HG02973 (cell line): Measurements from ENCODE around the gene THBS3.
"Not testable (repeated sequence)": the region's sequence is repeated elsewhere in the genome, so short reads cannot be mapped to it uniquely, and the experiment has no call there.

Experiments
- ATAC-seq: cut with Tn5 transposase; IDR thresholded peaks from one replicate; pipeline ENCODE4 v1.9.1; 2021; ENCODE audit warnings: moderate library complexity; ENCODE audit not compliant: unreplicated experiment

The THBS3 gene

DNA sequence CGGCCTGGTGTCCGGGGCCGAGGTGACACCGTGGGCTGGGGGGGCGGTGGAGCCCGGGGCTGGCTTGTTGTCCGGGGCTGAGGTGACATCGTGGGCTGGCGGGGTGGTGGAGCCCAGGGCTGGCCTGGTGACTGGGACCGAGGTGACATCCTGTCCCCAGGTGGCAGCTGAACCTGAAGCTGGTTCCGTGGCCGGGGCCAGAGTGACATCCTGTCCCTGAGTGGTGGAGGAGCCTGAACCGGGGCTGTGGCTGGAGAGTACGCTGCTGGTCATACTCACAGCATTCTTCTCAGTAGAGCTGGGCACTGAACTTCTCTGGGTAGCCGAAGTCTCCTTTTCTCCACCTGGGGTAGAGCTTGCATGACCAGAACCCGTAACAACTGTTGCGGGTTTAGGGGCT is 15.8 kb downstream of the THBS3 start:
- no peak for ATAC-seq

DNA sequence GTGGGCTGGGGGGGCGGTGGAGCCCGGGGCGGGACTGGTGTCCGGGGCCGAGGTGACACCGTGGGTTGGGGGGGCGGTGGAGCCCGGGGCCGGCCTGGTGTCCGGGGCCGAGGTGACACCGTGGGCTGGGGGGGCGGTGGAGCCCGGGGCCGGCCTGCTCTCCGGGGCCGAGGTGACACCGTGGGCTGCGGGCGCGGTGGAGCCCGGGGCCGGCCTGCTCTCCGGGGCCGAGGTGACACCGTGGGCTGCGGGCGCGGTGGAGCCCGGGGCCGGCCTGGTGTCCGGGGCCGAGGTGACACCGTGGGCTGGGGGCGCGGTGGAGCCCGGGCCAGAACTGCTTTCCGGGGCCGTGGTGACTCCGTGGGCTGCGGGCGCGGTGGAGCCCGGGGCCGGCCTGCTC is 17.8 kb downstream of the THBS3 start:
- ATAC-seq = not testable (repeated sequence)

DNA sequence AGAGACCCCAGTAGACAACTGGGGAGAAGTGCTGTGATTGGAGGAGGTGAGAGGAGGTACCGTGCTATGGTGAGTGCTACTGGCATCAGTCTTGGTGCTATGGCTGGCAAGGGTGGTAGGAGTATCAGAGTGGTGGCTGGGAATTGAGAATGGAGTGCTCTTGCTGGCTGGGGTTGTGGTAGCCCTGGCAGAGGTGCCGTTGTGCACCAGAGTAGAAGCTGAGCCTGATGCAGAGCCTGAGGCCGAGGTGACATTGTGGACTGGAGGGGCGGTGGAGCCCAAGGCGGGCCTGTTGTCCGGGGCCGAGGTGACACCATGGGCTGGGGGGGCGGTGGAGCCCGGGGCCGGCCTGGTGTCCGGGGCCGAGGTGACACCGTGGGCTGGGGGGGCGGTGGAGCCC is 19.4 kb downstream of the THBS3 start:
- ATAC-seq = no peak

DNA sequence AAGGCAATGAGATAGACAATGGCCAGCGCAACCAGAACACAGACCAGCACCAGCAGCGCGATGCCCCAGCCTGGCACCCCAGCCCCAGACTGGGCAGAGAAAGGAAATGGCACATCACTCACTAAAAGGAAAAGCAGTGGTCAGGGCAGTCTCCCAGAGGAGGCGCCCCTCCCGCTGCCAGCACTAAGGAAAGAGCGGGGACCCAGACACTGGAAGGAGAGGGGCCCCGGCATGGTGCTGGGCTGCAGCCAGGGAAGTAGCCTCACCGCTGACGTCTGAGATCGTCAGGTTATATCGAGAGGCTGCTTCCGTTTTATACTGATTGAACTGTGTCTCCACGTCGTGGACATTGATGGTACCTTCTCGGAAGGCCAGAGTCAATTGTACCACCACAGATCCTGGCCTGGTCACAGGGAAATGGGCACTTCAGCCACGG is 20.2 kb downstream of the THBS3 start:
- ATAC-seq = no peak

DNA sequence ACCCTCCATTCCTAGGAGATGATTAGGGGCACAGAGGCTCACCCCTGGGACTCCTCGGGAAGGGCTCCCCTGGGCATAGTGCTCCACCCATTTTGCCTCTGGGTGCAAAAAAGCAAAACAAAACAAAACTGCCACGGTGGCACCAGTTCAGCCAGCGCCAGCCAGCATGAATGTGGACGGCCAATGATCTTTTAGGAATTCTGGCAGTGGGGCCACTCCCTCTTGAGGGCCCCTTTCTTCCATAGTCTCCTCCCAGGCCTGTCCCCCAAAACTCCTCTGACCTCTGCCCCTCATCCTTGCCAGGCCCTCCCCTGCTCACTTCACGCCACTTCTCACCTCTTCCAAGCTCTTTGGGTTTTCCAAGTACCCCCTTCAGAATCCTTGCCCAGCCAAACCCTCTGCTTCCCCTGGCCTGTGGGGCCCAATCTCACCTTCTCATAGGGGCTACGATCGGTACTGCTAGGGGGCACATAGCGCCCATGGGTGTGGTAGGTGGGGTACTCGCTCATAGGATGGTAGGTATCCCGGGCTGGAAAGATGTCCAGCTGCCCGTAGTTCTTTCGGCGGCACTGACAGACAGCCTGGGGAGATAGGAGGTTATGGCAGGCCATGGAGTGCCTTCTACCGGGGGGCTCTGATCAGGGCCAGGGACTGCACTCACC is 20.8 kb downstream of the THBS3 start:
- ATAC-seq = no peak

DNA sequence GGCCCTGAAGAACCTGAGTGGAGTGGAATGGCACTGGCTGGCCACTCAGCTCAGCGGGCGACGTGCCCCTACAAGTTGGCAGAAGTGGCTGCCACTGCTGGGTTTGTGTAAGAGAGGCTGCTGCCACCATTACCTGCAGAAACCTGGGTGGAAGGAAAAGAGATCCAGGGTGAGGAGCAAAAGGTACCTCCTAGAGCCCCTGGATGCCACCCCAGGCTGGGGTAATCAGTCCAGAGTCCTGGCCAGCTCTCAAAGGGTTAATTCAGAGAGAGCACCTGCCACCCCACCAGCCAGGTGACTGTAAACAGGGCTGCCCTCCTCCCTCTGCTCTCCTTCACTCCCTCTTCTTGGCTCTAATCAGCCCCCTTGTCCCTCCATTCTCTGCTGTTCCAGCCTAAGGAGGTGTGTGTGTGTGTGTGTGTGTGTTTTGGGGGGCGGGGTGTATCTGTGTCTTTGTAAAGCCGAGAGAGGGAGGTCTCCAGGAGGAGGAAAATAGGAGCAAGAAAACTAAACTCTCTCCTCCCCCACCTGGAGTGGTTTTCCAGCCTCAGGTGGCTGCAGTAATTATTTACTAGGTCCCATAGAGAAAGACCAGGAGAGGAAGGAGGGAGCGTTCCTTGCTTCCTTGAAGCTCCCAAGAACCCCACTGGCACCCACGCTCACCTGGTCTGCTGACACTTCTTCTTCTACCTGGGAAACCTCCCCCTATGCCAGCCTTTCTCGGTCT is 21.5 kb downstream of the THBS3 start:
- no peak for ATAC-seq

DNA sequence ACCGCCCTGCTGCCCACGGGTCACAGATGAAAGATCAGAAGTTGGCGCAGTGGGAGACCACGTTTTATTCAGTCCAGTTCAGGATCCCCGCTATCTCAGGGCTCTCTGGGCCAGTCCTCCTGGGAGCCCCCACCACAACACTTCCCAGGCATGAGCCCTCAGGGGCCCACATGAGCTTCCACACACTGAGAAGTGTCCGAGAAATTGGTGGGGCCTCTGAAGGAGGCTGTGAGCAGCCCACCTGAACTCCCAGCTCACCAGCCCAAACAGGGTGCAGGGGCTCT is 22.0 kb downstream of the THBS3 start:
- ATAC-seq = peak; percentile 20

DNA sequence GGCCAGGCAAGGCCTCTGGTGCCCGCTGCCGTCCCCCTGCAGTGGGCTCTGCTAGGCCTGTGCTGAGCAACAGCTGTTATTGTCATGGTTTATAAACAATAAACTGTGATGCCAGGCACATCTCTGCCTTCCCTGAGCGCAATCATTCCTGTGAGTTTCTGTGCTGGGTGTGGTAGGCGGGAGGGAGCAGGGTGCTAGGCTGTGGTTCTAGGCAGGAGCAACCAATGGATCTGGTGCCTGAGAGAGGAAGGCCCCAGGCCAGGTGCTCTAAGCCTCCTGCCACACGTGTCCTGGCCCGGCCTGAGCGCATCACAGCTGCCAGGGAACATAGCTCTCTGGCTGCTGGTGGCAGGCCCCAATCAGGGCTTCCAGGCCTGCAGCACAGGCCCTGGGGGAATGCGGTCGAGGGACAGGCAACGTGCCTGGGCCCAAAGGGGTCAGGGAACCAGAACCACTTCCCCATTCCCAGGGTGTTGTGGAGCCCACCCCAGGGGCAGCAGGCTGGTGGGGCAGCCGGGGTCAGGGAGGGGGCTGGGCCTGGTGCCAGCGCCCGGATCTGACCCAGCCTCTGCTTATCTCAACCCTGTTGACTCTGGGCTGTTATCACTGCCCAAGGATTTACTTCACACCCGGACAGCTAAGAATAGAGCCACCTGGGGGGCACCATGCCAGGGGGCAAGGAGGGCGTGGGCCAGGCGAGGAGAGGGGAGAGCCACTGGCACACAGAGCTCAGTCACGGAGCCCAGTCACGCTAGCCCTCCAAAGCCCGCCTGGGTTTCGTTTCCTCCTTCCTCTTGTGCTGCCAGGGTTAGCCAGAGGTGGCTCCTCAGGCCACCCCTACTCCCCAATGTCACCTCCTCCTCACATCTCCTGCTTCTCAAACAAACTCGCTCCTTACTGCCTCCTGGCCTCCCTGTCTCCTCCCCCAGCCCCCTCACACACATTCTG is 22.6 kb downstream of the THBS3 start:
- ATAC-seq = peak; percentile 79

DNA sequence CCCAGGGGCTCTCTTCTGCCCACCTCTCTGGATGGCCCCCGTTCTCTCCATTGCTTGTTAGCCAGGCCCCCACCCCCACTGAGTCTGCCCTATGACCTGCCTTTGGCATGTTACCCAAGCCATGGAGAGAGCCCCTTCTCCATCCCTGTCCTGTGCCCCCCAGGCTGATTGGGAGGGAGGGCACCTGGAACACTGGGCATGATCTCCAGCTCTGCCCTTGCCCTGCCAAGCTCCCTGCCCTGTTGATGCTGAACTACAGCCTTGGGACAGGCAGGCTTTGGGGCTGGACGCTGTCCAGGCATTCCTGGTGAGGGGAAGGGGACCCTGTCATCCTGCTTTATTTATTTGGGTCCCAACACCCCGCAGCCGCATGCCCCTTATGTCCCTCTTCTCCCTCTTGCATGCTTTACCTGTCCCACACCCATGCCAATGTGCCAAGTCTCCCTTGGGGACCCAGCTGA is 23.3 kb downstream of the THBS3 start:
- ATAC-seq = no peak

DNA sequence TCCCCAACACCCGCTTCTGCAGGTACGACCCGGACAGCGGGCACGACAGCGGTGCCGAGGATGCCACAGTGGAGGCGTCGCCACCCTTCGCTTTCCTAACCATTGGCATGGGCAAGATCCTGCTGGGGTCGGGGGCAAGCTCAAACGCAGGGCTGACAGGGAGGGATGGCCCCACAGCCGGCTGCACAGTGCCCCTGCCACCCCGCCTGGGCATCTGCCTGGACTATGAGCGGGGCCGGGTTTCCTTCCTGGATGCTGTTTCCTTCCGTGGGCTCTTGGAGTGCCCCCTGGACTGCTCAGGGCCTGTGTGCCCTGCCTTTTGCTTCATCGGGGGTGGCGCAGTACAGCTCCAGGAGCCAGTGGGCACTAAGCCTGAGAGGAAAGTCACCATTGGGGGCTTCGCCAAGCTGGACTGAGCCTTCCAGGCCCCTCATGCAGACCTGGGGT is 23.9 kb downstream of the THBS3 start:
- no peak for ATAC-seq

DNA sequence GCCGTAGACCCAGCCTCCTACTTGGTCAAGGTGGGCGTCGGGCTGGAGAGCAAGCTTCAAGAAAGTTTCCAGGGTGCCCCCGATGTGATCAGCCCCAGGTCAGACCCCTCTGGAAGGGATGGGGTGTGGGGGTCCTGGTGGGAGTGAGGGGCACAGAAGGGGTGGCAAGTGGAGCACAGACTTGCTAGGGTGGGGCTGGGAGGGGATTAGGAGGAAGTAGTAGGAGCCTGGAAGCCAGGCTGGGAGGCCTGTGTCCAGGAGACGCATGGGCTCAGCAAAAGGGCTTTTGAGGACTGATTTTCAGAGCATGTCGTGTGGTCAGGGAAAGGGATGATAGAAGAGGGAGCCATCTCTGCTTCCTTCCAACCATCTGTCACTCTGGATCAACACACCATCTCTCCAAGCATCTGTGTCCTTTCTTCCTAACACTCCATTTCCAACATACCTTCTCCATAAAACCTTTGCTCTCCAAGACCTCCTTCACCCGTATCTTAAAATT is 25.6 kb downstream of the THBS3 start:
- no peak for ATAC-seq

DNA sequence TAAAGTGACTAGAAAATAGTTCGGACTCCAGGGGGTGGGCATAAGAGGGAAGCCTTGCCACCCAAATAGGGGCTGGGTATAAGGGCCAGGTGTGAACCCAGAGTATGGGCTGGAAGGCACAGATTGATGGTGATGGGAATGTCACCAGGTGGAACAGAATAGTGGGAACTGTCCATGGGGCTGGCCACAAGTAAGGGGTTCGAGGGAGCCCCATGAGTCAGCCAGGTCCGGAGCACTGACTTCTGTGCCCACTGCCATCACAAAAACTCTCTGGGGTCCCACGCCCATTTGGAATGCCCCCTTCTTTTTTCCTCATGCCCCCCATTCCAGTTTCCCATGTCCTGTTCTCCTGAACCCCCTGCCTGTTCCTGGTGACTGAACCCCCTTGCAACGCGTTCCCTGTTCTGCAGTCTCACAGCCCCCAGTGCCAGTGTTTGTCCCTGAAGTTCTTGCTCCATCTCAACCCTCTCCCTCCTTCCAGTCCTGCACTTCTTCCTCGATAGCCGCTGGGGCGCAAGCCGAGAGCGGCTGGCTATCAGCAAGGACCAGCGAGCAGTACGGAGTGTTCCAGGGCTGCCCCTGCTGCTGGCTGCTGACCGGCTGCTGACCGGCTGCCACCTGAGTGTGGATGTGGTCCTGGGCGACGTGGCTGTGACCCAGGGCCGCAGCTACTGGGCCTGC is 26.2 kb downstream of the THBS3 start:
- no peak for ATAC-seq

DNA sequence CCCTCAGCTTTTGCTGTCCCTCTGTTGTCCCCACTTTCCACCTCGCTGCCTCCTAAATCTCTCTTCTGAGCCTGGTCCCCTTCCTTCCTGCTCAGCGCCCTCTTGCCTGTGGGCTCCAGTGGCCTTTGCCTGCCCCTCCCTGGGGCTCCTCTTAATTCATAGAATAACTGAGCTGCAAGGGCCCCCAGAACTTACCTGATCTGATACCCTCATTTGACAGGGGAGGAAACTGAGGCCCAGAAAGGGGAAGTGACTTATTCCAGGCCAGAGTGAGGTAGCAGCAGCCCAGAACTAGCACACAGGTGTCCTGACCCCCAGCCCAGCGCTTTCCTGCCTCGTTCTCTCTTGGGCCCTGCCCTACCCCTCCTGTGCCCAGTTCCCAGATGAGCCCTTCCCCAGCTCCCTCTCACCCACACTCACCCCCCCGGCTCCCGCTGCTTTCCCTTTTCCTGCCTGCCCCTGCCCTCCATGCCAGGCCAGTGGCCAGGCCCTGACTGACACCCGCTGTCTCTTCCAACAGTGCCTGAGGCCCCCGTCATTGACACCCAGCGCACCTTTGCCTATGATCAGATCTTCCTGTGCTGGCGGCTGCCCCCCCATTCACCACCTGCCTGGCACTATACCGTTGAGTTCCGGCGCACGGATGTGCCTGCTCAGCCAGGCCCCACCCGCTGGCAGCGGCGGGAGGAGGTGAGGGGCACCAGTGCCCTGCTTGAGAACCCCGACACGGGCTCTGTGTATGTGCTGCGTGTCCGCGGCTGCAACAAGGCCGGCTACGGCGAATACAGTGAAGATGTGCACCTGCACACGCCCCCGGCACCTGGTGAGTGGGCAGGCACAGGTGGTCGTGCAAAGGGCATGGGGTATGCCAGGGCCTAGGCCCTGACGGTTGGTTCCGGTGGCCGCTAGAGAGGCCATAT is 28.3 kb downstream of the THBS3 start:
- no peak for ATAC-seq

DNA sequence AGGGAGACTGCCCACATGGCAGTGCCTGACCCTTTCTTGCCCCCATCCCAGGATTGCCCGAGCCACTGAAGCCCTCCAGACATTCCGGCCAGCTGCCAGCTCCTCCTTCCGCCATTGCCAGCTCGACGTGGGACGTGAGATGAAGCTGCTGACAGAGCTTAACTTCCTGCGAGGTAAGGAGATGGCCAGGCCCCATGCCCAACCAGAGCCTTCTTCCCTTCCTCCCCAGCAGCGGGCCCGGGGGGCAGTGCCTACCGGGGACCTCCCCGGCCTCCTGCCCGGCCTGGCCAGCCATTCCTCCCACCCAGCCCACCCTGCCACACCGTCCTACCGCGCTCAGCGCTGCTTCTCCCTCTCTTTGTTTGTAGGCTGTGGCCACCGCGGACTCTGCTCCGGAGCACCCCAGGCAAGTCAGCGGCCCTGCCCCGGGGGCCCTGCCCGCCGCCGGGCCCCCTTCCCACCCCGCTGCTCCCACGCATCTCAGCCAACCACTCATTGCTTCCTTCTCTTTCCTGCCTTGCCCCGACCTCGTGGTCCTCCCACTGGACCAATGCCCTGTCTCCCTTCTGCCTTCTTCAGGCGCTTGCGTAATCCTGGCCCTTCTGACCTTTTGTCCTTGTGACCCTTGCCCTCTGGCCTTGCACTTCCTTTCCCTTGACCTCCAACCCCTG is 29.1 kb downstream of the THBS3 start:
- no peak for ATAC-seq

DNA sequence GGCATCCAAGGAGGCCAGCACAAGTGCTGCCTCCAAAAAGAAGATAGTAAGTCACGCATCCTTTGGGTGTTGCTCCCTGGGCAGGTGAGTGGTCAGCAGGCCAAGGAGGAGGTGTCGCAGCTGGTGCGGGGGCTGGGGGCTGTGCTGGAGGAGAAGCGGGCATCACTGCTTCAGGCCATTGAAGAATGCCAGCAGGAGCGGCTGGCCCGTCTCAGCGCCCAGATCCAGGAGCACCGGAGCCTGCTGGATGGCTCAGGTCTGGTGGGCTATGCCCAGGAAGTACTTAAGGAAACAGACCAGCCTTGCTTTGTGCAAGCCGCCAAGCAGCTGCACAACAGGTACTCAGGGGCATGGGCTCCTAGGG is 29.8 kb downstream of the THBS3 start:
- ATAC-seq = no peak

DNA sequence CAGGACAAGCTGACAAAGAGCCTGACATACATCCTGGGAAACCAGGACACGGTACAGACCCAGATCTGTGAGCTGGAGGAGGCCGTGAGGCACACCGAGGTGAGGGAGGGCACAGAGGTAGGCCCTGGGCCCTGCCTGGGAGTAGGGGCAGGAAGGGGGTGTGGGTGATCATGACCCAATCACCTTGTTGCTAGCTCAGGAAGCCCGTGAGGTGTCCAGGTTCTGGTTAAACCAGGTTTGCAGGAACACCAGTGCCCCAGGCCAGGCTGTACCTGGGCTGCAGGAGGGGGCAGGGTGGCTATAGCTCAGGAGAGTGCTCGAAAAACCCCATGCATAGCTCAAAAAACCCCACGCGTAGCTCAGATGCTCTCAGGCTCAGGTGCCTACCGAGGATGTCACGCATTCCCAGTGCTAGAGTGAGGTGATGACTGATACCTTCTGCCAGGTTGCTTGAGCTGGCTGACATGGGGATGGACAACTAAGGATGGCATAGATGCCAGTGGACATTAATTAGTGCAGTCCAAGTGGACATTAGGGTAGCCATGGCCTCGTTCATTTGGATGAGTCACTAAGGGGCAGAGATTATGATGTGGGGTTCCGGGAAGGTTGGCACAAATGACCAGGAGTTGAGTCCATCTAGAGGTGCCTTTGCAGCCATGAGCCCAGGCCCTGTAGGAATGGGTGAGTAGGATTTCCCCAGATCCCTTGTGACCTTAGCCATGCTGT is 30.3 kb downstream of the THBS3 start:
- ATAC-seq = no peak

DNA sequence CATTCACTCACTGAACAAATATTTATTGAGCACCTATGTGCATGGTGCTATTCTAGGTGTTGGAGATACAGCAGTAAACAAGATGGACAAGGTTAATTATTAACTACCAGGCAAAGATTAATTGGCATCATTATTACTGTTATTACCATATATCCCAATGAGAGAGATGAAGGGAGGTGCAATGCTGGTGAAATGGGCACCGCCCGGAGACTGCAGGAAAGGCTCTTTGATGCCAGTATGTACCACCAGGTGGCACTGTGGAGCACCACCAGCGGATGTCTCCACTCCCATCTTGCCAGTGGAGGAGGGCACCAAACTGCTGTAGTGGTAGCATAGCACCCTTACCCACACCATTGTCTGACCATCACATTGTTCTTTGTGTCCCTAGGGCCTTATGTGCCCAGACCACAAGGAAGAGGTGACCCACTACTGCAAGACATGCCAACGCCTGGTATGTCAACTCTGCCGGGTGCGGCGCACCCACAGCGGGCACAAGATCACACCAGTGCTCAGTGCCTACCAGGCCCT is 31.1 kb downstream of the THBS3 start:
- ATAC-seq = no peak

DNA sequence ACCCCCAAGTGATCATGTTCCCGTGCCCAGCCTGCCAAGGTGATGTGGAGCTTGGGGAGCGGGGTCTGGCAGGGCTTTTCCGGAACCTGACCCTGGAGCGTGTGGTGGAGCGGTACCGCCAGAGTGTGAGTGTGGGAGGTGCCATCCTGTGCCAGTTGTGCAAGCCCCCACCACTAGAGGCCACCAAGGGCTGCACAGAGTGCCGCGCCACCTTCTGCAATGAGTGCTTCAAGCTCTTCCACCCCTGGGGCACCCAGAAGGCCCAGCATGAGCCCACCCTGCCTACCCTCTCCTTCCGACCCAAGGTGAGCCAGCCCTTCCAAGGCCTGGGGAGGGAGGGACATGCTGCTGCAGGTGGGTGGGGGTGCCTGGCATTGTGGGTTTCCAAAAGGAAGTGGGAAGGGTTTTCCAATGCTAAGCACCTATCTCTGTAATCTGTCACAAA is 31.7 kb downstream of the THBS3 start:
- ATAC-seq = no peak
